RCC 7860 (cell line): ENCODE measurements around the gene ZFYVE26.
"Not testable (repeated sequence)": the region's sequence is repeated elsewhere in the genome, so short reads cannot be mapped to it uniquely, and the experiment has no call there.

Experiments
- DNase-seq: peaks from one replicate; pipeline ENCODE4 v3.0.0-alpha.2; 2015; ENCODE audit warnings: low spot score
- FAIRE-seq: peaks from 2 replicates; lab custom pipeline; 2012; peaks lifted over from hg19 to GRCh38; lab: Jason Lieb, UNC

Gene ZFYVE26

GRCh38 chr14:67718265-67718664, 98.1 kb downstream of the ZFYVE26 start:
- DNase-seq (no peak), FAIRE-seq (no peak)

GRCh38 chr14:67717048-67717447, 99.3 kb downstream of the ZFYVE26 start:
- FAIRE-seq (no peak), DNase-seq (no peak)

GRCh38 chr14:67710209-67710608, 106.2 kb downstream of the ZFYVE26 start:
- FAIRE-seq (no peak), DNase-seq (no peak)

- not testable (repeated sequence) for FAIRE-seq, DNase-seq
These were observed 106.6 kb downstream of the ZFYVE26 start for GRCh38 chr14:67709796-67710195.

- not testable (repeated sequence) for DNase-seq
These were observed 107.0 kb downstream of the ZFYVE26 start for GRCh38 chr14:67709346-67709745.

GRCh38 chr14:67705211-67705610, 111.2 kb downstream of the ZFYVE26 start:
- FAIRE-seq (no peak), DNase-seq (peak; percentile 4)

More at GRCh38 chr14:67709346-67709745, 107.0 kb downstream of the ZFYVE26 start:
- not testable (repeated sequence) for FAIRE-seq

- DNase-seq (peak; percentile 27), FAIRE-seq (no peak)
These were observed 111.8 kb downstream of the ZFYVE26 start for GRCh38 chr14:67704484-67705089.

GRCh38 chr14:67703997-67704396, 112.4 kb downstream of the ZFYVE26 start:
- FAIRE-seq (no peak), DNase-seq (no peak)

GRCh38 chr14:67701492-67701891, 114.9 kb downstream of the ZFYVE26 start, which contains the start of gene RDH12:
RDH12 (plus strand) TSS chr14:67701886; CDS start chr14:67722643, 20,757 bp downstream.
- not testable (repeated sequence) for DNase-seq, FAIRE-seq

GRCh38 chr14:67698179-67698578, 118.2 kb downstream of the ZFYVE26 start:
- DNase-seq (no peak), FAIRE-seq (no peak)

GRCh38 chr14:67697006-67697405, 119.4 kb downstream of the ZFYVE26 start:
- DNase-seq (no peak), FAIRE-seq (no peak)
